ENCODE data around the gene P2RY8. TPM values are rescaled to one million over a fixed set of nuclear protein-coding genes. Genes with fewer than 3 reads are reported as not detected.
A peak's percentile ranks its signal among the peaks of the same experiment; 100 is the strongest.

P2RY8 gene
- total and polyA plus RNA-seq, 10 of the 15 experiments (the other 5 are each of a cell fraction or from before 2014, with no cell fraction given): 2.0 to 64.4 (median 36.5) TPM

- TF ChIP-seq REST (IDR thresholded peaks at IDR 0.05; ENCODE audit: low read depth, low read length) (no peak), E4F1 (IDR thresholded peaks at IDR 0.05; ENCODE audit: borderline replicate concordance, partially characterized antibody) (no peak), FOXK2 (IDR thresholded peaks at IDR 0.05) (no peak), RCOR1 (conservative IDR thresholded peaks at IDR 0.05; ENCODE audit: low read depth, low read length) (no peak), FOS (IDR thresholded peaks at IDR 0.05; ENCODE audit: borderline replicate concordance, extremely low read depth, insufficient read length) (no peak), PAX8 (IDR thresholded peaks at IDR 0.05) (no peak), NRF1 (conservative IDR thresholded peaks at IDR 0.05; ENCODE audit: low read depth, low read length) (no peak), EED (IDR thresholded peaks at IDR 0.05; ENCODE audit: low read depth) (peak; percentile 57; the same call in 1 of the 2 replicates), TCF12 (IDR thresholded peaks at IDR 0.05; ENCODE audit: low read depth, low read length) (peak; percentile 79; the same call in 1 of the 2 replicates), CHD1 (IDR thresholded peaks at IDR 0.05; ENCODE audit: low read depth, low read length) (no peak), IRF3 (IDR thresholded peaks at IDR 0.05) (no peak), NKRF (conservative IDR thresholded peaks at IDR 0.05) (peak; percentile 0; the same call in 1 of the 2 replicates), MXI1 (IDR thresholded peaks at IDR 0.05; ENCODE audit: low read depth, low read length) (peak; percentile 77; the same call in 1 of the 2 replicates), ZBTB33 (IDR thresholded peaks at IDR 0.05) (no peak), ZNF274 (IDR thresholded peaks at IDR 0.05; ENCODE audit: insufficient read depth, insufficient read length) (no peak), TARDBP (IDR thresholded peaks at IDR 0.05; ENCODE audit: borderline replicate concordance) (peak; percentile 60; the same call in 1 of the 2 replicates), HSF1 (IDR thresholded peaks at IDR 0.05; ENCODE audit: low read depth, low read length) (no peak)
Observed at GRCh38 chrX:1502241-1502640, 34.7 kb downstream of the P2RY8 start (continued).
